Panc1 (cell line): ENCODE results near the gene TRIO. TPM values are rescaled to one million over a fixed set of nuclear protein-coding genes. Genes with fewer than 3 reads are reported as not detected.

Source experiments
- ATAC-seq: fragments of 200-7000 bp; cut with Tn5 transposase; 2 replicates; pipeline ENCODE4 v1.9.1; 2020; ENCODE audit warnings: mild to moderate bottlenecking, moderate library complexity
- BruUV-seq: library from RNA; stranded (reverse); fragments of 400-500 nt; replicated peaks from 2 replicates; lab custom pipeline; 2021; lab: Mats Ljungman, UMichigan
- CTCF ChIA-PET: fragments of 300-600 bp; sonication (Branson Sonifier 250); formaldehyde crosslinking; loops from one replicate; lab custom pipeline; 2022; ENCODE audit warnings: antibody characterized with exemption; lab: Charles Lee
- POLR2A ChIA-PET: fragments of 300-600 bp; sonication (Branson Sonifier 250); formaldehyde crosslinking; loops from one replicate; lab custom pipeline; 2022; ENCODE audit warnings: antibody characterized with exemption; lab: Charles Lee
- DNase-seq: peaks from one replicate; pipeline ENCODE4 v3.0.0-alpha.2; 2010; ENCODE audit warnings: low read depth, low spot score
- H3K27ac ChIP-seq: 2 replicates; pipeline ENCODE4 v1.5.1; 2011; ENCODE audit warnings: mild to moderate bottlenecking, low read length, inconsistent platforms
- H3K27me3 ChIP-seq: fragments of 200-500 bp; sonication (Bioruptor generic); 2 replicates; pipeline ENCODE4 v1.6.0; 2014; ENCODE audit warnings: low read length, inconsistent platforms; ENCODE audit not compliant: control insufficient read depth, insufficient read depth
- H3K36me3 ChIP-seq: fragments of 200-500 bp; sonication (Bioruptor generic); 2 replicates; pipeline ENCODE4 v1.5.1; 2014; ENCODE audit warnings: inconsistent platforms, mild to moderate bottlenecking, low read length, moderate library complexity; ENCODE audit not compliant: control insufficient read depth, insufficient read depth
- H3K4me1 ChIP-seq: 2 replicates; pipeline ENCODE4 v1.5.1; 2011; ENCODE audit warnings: inconsistent platforms, mild to moderate bottlenecking, low read length, moderate library complexity; ENCODE audit not compliant: control insufficient read depth, insufficient read depth
- H3K4me3 ChIP-seq, 2 experiments: 2 replicates each; pipeline ENCODE4 v1.5.1; 2011 to 2012; ENCODE audit warnings: low read depth in 2 of 2, low read length in 2 of 2, mild to moderate bottlenecking in 2 of 2, inconsistent platforms in 1 of 2, moderate library complexity in 1 of 2
- H3K9me3 ChIP-seq: fragments of 200-500 bp; sonication (Bioruptor generic); 2 replicates; pipeline ENCODE4 v1.5.1; 2014; ENCODE audit warnings: low read depth, mild to moderate bottlenecking, inconsistent platforms, low read length, moderate library complexity; ENCODE audit not compliant: control insufficient read depth, insufficient read depth
- POLR2AphosphoS5 ChIP-seq: IDR thresholded peaks from 2 replicates; pipeline ENCODE4 v1.6.1; 2012; ENCODE audit warnings: mild to moderate bottlenecking, low read depth, low read length, moderate library complexity
- SIN3A ChIP-seq: IDR thresholded peaks from 2 replicates; pipeline ENCODE4 v1.6.1; 2012; ENCODE audit warnings: low read depth, mild to moderate bottlenecking, low read length, moderate library complexity, borderline replicate concordance; ENCODE audit not compliant: insufficient read depth
- TCF7L2 ChIP-seq: IDR thresholded peaks from 2 replicates; pipeline ENCODE4 v1.6.1; 2011; ENCODE audit warnings: mild to moderate bottlenecking, low read depth, low read length, inconsistent platforms
- in situ Hi-C: cut with HindIII; loops from 2 replicates; pipeline ENCODE4 v1.10.0; 2016; ENCODE audit warnings: low sequenced_read_pairs, low pct_unique_long_range_greater_than_20kb
- intact Hi-C: fragments of 100-400 bp; cut with micrococcal nuclease; formaldehyde crosslinking; loops from one replicate; pipeline ENCODE4 v1.10.0; 2022; ENCODE audit not compliant: unreplicated experiment
- total RNA-seq: library from RNA; stranded (reverse); gene quantifications from one replicate; pipeline ENCODE4 v1.2.1, GENCODE V29; 2021; ENCODE audit not compliant: unreplicated experiment
- TF ChIP-seq, protein P1 (sequence below): fragments of 450-650 bp; IDR thresholded peaks from 2 replicates; pipeline ENCODE4 v1.5.1; 2017; ENCODE audit warnings: mild to moderate bottlenecking
- TF ChIP-seq, protein P2 (sequence below), 2 experiments: IDR thresholded peaks; 2 replicates each; pipeline ENCODE4 v1.6.1; 2011 to 2012; ENCODE audit warnings: low read depth in 2 of 2, control low read depth in 1 of 2, low read length in 1 of 2, mild to moderate bottlenecking in 1 of 2, moderate library complexity in 1 of 2; ENCODE audit not compliant: insufficient read depth in 1 of 2

TRIO gene
- total RNA-seq, 1 experiment from 2014 or later: 349 TPM

DNA sequence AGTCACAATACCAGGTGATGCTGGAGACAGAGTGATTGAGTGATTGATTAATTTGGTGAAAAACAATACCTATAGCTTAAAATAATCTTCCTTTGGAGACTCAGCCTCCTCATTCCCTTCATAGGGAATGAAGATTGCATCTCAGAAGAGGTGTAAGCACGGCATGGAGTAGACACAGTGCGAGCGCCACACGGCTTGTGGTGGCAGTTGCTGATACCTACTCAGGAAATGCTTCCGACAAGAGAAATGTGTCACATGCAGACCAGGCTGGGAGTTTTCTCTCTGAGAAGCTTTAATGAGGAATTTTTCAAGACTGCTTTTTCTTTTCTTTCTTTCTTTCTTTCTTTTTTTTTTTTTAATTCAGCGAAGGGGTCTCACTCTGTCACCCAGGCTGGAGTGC lies 226.6 kb downstream of the TRIO start:
- intact Hi-C loops (no loop called here), in situ Hi-C loops (no loop called here)
- peaks cover 90% of the 10 kb centered on the region for H3K36me3 ChIP-seq
- no peak overlapping the region for H3K4me3 ChIP-seq
- TF ChIP-seq, protein P1, sequence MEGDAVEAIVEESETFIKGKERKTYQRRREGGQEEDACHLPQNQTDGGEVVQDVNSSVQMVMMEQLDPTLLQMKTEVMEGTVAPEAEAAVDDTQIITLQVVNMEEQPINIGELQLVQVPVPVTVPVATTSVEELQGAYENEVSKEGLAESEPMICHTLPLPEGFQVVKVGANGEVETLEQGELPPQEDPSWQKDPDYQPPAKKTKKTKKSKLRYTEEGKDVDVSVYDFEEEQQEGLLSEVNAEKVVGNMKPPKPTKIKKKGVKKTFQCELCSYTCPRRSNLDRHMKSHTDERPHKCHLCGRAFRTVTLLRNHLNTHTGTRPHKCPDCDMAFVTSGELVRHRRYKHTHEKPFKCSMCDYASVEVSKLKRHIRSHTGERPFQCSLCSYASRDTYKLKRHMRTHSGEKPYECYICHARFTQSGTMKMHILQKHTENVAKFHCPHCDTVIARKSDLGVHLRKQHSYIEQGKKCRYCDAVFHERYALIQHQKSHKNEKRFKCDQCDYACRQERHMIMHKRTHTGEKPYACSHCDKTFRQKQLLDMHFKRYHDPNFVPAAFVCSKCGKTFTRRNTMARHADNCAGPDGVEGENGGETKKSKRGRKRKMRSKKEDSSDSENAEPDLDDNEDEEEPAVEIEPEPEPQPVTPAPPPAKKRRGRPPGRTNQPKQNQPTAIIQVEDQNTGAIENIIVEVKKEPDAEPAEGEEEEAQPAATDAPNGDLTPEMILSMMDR: no peak
- TF ChIP-seq POLR2AphosphoS5: no peak
- TF ChIP-seq, protein P2, sequence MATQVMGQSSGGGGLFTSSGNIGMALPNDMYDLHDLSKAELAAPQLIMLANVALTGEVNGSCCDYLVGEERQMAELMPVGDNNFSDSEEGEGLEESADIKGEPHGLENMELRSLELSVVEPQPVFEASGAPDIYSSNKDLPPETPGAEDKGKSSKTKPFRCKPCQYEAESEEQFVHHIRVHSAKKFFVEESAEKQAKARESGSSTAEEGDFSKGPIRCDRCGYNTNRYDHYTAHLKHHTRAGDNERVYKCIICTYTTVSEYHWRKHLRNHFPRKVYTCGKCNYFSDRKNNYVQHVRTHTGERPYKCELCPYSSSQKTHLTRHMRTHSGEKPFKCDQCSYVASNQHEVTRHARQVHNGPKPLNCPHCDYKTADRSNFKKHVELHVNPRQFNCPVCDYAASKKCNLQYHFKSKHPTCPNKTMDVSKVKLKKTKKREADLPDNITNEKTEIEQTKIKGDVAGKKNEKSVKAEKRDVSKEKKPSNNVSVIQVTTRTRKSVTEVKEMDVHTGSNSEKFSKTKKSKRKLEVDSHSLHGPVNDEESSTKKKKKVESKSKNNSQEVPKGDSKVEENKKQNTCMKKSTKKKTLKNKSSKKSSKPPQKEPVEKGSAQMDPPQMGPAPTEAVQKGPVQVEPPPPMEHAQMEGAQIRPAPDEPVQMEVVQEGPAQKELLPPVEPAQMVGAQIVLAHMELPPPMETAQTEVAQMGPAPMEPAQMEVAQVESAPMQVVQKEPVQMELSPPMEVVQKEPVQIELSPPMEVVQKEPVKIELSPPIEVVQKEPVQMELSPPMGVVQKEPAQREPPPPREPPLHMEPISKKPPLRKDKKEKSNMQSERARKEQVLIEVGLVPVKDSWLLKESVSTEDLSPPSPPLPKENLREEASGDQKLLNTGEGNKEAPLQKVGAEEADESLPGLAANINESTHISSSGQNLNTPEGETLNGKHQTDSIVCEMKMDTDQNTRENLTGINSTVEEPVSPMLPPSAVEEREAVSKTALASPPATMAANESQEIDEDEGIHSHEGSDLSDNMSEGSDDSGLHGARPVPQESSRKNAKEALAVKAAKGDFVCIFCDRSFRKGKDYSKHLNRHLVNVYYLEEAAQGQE (IDR thresholded peaks at IDR 0.05; ENCODE audit: insufficient read depth in 1 of 2, low read depth in 2 of 2, low read length in 1 of 2): no peak
- no peak for TF ChIP-seq TCF7L2
- no peak for TF ChIP-seq SIN3A
- no peaks in the 10 kb centered on the region for H3K9me3 ChIP-seq
- H3K27me3 ChIP-seq: no peaks in the 10 kb centered on the region
- no peak for DNase-seq
- no peaks in the 10 kb centered on the region for H3K4me1 ChIP-seq
- no peak for ATAC-seq
- CTCF ChIA-PET: interaction anchor here (0.6 kb wide), 1 partner anchor 83 kb away, joined by 3 read pairs; no protein-coding TSS in a partner anchor
- BruUV-seq: no TSS peak
- POLR2A ChIA-PET: no interaction called here
- H3K27ac ChIP-seq: no peak overlapping the region

DNA sequence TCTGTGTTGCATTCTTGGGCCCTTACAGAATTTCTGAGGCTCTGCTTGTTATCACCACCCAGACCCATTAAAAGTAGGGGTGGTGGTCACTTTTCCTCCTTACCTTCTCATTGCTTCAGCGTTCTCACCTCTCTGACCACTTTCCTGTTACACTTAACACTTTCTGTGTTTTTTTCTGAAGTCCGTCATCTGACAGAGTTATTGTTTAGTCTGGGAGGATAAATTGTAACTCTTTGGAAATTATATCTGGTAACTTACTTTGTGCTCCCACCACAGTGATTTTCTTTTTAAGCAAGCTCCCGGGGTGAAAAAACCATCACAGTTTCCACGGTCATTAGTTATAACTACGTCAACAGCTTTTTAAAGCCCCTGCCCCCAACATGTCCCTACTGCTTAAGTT lies 227.2 kb downstream of the TRIO start:
- H3K36me3 ChIP-seq: peaks cover 89% of the 10 kb centered on the region
- DNase-seq (no peak), ATAC-seq (no peak)
- no peaks in the 10 kb centered on the region for H3K27me3 ChIP-seq
- intact Hi-C loops (no loop called here), in situ Hi-C loops (no loop called here)
- H3K9me3 ChIP-seq: no peaks in the 10 kb centered on the region
- BruUV-seq: no TSS peak
- ChIA-PET CTCF (no interaction called here), POLR2A (no interaction called here)
- no peaks in the 10 kb centered on the region for H3K4me1 ChIP-seq
- no peak for TF ChIP-seq TCF7L2
- no peak for TF ChIP-seq SIN3A
- TF ChIP-seq, protein P1: no peak
- TF ChIP-seq POLR2AphosphoS5: no peak
- TF ChIP-seq, protein P2 (IDR thresholded peaks at IDR 0.05; ENCODE audit: insufficient read depth in 1 of 2, low read depth in 2 of 2, low read length in 1 of 2): no peak
- no peak overlapping the region for H3K4me3 ChIP-seq
- H3K27ac ChIP-seq: no peak overlapping the region
